Epithelial cell of esophagus (primary cell): ENCODE results near the gene NEDD4L.

Experiments
- DNase-seq: peaks from one replicate; pipeline ENCODE4 v3.0.0; 2010; ENCODE audit warnings: low read depth
- H3K4me3 ChIP-seq: 2 replicates; pipeline ENCODE4 v1.5.1; 2011; ENCODE audit warnings: mild to moderate bottlenecking, low read length, control low read depth
- CTCF ChIP-seq: IDR thresholded peaks from 2 replicates; pipeline ENCODE4 v1.5.1; 2011; ENCODE audit warnings: low read depth, mild to moderate bottlenecking, low read length, control low read depth, inconsistent platforms; ENCODE audit not compliant: insufficient read depth; ENCODE audit errors: missing control alignments

NEDD4L gene

GRCh38 chr18:58105206-58105887 is 61.3 kb downstream of the NEDD4L start:
- DNase-seq = no peak
- H3K4me3 ChIP-seq = no peak overlapping the region
- TF ChIP-seq CTCF = no peak

DNA sequence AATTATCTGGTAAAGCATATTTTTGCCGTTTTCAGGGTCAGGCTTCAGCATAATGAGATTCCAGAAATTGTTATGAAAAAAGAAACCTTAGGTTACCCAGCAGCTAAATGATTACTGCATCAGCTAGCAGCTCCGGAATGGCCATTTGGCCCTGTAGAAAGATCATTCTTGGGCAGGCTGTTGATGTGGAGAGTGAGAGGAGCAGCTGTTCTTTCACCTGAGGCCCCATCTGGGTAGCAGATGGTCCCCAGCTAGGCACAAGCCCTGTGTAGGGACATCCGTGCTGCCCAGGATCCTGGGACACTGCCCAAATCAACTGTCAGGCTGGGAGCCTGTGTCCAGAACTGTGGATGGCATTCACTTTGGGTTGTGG is 61.8 kb downstream of the NEDD4L start:
- no peak overlapping the region for H3K4me3 ChIP-seq
- no peak for TF ChIP-seq CTCF
- no peak for DNase-seq

- no peak for TF ChIP-seq CTCF
- H3K4me3 ChIP-seq = no peak overlapping the region
- DNase-seq = no peak
Observed at GRCh38 chr18:58106289-58107070, 62.5 kb downstream of the NEDD4L start.

DNA sequence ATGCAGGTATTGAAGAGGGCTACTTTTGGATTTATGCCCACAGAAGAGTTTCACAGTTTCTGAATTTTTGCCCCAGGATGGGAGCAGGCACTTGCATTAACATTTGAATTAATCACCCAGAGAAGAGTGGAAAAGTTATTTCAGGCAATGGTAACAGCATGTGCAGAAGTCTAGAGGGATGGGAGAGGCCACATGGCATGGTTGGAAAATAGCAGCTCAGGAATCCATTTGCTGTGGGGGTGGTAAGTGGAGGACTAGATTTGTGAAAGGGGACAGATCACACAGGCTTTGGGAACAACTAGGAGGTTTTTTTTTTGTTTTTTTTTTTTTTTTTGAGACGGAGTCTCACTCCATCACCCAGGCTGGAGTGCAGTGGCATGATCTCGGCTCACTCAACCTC is 65.2 kb downstream of the NEDD4L start:
- H3K4me3 ChIP-seq = no peak overlapping the region
- DNase-seq = no peak
- TF ChIP-seq CTCF = no peak

GRCh38 chr18:58110398-58110797 is 66.4 kb downstream of the NEDD4L start:
- TF ChIP-seq CTCF = no peak
- H3K4me3 ChIP-seq = no peak overlapping the region
- DNase-seq = no peak

GRCh38 chr18:58112174-58112573 is 68.1 kb downstream of the NEDD4L start:
- H3K4me3 ChIP-seq = no peak overlapping the region
- no peak for DNase-seq
- TF ChIP-seq CTCF = no peak
